HG03175 (cell line): ENCODE results near the gene FOXP4.

ENCODE experiments used
- ATAC-seq: cut with Tn5 transposase; IDR thresholded peaks from one replicate; pipeline ENCODE4 v1.9.1; 2021; ENCODE audit warnings: mild to moderate bottlenecking, moderate library complexity; ENCODE audit not compliant: unreplicated experiment

The FOXP4 gene

DNA sequence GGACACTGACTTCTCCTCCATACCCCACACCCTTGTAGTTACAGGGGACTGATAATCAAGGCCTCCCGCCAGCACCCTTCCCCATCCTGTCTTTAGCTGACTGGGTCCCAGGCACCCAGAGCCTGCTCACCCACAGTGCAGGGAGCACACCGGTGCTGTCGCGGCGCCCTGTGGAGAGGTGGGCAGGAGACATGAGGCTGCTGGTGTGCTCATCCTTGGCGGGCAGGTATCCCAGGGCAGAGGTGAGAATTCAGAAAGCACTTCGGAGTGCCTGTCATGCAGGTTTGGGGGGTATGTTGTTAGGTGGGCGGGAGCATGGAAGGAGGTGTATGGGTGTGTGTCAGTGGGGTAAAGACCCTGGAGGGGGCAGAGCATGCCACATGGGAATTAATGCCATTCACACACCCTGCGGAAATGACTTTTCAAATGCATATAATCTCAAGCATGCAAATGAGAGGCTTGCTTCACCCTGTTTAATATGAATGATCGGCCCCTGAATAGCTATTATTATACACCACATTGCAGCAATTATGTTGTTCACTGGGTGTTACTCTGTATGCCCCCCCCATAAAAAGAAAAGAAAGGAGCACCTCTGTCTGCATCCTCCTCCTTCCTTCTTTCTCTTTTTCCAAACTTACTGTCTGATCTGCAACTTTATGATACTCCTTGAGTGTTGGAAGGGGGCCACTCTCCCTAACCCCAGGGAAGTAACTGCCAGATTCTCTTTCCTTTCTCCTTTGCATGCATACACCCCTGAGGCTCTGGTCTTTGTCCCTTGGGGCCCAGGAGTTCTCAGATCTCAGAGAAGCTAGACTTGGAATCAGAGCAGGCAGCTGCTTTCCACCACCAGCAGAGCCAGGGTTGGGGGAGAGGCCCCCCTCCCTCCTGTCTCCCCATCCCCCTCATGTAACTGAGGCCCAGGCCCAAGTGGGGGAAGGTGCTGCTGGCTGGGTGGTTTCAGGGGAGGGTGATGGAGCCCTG, 16.0 kb downstream of the FOXP4 start:
- ATAC-seq = no peak

DNA sequence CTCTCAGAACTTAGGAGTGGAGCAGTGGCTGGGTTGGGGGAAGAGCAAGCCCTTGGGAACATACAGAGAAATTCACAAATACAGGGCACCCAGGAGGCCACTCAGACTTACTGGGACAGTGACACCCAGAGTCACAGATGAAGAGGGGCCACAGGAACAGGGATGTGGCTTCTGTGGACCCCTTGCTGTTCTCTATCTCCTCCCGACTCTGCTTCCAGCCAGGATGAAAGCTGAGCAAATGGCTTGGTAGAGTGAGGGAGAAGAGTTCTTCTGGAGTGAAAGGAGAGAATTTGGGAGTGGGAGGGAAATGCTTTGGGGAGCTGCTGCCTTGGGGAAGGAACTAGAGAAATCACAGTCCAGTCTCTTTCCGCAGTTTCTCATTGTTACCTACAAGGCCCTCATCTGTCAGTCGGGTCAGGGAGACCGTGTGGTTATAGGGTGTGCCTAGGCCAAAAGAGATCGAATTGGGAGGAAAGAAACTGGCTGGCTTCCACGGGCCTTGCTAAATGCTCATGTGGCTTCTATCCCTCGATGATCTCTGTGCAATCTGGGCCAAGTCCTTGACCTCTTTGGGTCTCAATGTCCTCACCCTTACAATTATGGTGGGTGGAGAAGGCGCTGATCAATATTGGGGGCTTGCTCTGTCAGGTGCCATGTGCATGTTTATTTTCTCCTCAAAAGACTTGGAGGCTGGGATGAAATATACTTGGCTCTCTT, 17.0 kb downstream of the FOXP4 start:
- no peak for ATAC-seq

DNA sequence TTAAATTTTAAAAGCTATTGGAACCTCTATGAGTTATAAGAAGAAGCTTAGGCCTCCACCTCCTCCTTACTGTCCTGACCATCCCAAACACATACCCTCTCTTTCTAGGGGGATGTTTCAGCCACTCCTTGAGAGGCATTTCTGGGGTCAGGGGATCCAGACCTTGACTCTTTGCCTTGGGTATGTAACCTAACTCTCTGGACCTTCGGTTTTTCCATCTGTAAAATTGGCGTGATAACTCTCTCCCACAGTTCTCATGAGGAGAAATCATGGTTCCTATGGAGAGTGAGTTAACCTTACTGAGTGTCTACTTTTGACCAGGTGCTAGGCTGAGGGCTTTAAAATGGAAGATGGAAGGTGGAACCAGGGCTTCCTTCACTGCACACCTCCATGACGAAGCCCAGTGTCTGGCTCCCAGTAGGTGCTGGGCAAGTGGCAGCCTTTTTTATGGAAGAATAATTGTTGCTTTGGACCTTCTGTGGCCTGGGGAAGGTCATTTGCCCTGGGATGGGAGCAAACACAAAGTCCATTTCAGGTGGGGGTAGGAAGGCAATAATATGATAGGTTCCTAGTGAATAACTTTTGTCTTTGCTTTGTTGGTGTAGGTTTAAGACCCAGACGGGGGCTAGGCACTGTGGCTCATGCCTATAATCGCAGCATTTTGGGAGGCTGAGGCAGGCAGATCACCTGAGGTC, 18.4 kb downstream of the FOXP4 start:
- ATAC-seq = no peak

DNA sequence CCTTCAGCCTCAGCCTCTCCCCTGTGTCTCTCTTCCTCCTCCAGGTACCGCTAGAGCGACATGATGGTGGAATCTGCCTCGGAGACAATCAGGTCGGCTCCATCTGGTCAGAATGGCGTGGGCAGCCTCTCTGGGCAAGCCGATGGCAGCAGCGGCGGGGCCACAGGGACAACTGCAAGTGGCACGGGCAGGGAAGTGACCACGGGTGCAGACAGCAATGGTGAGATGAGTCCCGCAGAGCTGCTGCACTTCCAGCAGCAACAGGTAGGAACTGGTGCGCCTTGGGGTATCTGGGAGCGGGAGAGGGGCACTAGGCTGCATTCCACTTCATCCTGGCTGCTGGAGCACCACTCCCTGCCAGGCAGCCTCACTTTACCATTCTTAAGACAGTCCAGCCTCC, 19.5 kb downstream of the FOXP4 start:
- no peak for ATAC-seq

DNA sequence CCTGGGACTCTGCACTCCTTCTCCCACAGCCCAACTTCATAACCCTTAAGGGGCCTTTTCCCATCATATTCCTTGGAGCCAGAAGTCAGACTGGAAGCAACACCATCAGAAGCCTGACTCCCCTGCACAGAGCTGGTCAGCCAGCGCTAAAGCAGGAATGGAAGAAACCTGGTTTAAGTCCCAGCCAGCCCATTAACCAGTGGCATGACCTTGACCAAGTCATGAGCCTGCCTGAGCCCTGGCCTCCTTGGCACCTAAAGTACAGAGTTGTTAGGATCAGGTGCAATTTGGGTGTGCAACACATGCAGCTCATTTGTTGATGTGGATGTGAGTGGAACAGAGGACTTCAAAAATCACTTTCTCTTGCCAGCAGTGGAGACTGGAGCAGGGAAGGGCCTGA, 20.8 kb downstream of the FOXP4 start:
- ATAC-seq = no peak

DNA sequence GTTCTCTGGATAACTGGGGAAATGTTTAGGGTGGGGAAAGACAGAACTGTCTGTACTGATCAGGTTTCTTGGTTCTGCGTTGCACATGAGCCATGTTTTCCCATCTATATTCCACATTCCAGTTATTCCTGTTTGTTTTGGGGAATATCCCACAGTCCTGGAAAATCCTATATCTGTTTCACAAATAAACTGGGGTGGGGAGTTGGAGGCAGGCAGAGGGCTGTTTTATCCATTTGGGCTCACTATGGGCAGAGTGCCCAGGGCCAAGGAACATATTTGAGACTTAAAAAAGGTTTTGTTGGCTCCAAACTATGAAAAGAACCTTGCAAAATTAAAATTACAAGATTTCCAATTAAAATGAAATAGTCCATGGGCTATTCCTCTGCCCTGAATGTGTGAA, 21.5 kb downstream of the FOXP4 start:
- ATAC-seq = no peak

DNA sequence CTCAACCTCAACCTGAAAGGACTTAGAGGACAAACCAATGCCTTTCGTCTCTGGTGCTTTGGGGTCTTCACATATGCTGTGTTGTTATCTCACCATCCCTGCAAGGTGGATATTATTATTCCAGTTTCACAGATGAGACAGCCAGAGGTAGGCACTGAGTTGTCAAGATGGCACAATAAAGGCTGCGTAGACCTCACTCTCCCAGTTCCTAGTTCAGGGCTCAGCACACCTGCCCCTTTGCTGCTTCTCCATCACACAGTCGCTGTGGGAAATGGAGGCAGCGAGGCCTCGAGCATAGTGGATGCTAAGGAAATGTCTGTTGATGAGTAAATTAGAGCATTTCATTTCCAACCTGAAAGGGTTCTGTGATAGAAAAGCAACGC, 22.0 kb downstream of the FOXP4 start:
- ATAC-seq = no peak

DNA sequence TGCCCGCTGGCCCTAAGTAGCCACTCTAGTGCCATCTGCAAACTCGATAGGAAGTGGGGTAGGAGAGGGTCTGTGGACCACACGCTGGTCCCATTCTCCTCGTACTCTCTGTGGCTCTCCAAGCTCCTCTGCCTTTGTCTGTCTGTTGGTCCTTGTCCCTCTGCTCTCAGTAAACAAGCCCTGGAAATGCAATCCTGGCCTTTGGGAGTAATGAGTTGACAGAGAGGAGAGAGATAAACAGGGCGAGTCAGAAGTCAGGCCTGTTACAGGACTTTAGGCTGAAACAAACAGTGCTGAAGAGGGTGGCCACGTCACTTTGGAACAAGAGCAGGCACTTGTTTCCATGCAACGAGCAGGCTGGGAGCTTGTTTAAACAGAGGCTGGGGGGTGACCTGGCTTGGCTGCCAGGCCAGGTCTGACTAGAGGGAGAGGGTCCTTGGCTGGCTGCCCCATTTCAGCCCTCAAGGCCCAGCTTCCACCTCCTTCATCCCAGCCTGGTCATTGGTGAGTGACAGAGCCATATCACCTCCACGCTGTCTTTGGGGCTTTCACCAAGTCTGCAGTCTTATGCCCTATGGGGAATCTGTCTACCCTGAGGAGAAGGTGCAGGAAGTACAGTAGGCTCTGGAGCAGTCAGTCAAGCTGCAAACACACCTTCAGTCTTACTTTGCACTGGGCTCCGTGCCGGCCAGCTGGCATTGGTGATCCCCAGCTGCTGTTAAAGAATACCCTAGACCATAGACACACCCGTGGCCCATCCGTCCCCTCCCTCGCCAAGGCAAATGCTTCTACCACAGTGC, 22.6 kb downstream of the FOXP4 start:
- no peak for ATAC-seq

DNA sequence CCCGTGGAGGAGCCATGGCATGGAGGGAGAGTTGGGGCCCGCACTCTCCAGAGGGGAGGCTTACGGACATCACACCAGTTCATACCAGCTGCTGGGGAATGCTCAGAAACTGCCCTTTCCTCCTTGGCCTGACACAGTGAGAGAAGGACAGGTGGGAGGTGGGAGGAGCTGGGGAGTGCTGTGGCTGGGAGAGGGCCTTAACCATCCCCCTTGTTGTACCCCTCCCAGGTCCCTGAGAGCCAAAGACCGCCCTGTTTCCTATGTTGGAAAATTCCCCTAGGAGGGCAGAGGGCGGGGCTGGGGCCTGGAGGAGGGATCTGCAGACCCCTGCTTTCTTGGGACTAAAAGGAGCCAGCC, 24.1 kb downstream of the FOXP4 start:
- no peak for ATAC-seq

DNA sequence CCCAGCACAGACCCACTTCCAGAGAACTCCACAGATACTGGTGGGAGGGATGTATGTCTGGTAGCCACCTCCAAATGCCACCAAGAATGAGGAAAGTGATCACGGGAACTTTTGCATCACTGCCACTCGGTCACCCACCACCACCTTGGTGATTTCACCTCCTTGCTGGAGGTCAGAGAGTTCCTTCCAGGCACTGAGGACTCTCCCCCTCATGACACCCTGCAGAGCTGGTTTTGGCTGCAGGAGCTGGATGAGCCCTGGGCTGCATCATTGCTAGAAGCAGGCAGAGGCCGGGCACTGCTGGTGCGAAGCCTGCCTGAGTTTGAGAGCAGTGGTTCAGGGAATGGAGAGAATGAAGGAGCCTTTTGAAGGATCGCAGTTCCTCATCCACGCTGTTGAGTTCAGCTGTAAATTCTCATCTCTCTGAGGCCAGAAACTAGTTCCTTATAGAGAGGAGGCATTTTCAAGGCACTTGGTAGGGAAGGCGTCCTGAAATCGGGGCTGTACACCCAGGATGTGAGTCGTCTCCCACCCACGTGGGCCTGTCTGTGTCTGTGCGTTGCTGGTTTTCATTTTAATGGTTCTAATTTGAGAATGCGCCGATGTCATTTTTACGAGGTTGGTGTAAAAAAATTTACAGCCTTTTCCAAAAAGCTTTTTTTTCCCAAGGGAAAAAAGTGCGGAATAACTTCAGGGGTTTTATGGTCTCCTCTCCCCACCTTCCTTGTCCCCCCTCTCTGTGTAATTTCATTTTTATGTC, 25.0 kb downstream of the FOXP4 start:
- ATAC-seq = no peak

DNA sequence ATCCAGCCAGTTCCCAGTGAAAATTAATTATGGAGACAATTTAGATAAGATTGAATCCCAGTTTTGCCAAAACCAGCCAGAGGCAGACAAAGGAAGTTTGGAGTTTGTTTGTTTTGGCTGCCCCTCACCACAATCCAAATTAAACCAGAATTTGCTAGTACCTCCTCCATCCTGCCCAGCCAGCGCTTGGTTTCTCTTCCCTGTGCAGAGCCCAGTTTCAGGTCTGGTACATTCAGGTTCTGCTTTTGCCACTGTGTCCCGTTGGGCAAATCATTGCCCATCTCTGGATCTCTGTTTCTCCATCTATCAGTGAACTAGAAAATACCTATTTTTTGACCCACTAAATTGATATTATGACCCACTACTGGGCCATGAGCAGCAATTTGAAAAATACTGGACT, 26.4 kb downstream of the FOXP4 start:
- ATAC-seq = no peak

DNA sequence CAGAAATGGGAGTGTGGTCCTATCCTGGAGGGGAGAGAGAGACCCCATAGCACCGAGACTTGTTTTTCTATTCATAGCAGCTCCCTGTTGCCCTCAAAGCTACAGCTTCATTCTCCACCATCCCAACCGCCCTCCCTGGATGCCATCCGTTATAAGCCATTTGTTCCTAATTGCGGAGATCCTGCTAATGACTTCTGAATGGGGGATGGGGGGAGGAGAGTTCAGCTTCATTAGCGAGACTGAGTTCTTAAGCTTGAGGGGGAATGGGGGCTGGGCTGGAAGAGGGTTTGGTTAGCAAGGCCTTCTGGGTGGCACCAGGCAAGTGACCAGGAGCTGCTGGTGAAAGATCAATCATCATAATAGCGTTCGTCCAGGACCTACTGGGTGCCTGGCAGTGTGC, 27.1 kb downstream of the FOXP4 start:
- ATAC-seq = no peak

DNA sequence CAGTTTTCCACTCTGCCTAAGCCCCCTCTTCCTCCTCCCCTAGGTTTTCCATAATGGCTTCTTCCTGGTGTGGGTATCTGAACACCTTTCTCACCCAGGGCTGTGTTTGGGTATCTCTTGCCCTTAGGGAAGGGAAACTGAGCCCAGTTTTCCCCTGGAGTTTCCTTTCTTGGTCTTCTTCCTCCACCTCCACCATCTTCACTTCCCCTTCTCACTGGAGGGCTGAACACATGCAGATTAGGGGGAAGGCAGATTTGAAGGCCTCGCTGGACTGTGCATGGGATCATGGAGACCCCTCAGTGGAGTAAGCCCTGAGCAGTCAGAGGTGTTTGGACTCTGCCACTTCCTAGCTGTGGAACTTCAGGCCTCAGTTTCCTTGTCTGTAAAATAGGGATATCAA, 27.8 kb downstream of the FOXP4 start:
- ATAC-seq = no peak

DNA sequence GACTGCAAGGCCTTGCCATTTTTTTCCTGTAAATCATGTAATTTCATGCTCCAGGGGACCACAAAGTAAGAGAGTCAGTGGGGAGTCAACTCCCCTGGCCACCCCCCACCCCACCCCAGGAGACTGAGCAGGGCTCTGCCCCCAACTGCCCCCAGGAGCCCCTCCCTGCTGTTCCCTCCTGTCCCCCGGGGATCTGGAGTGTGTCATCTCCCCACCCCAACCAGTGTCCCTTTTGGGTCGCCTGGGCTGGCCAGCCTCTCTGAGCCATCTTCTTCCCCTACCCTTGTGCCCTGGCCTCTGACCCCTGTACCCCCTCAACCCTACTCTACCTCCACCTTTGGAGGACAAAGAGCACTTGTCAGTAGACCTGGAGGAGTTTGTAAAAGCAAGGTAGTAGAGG, 29.4 kb downstream of the FOXP4 start:
- no peak for ATAC-seq

DNA sequence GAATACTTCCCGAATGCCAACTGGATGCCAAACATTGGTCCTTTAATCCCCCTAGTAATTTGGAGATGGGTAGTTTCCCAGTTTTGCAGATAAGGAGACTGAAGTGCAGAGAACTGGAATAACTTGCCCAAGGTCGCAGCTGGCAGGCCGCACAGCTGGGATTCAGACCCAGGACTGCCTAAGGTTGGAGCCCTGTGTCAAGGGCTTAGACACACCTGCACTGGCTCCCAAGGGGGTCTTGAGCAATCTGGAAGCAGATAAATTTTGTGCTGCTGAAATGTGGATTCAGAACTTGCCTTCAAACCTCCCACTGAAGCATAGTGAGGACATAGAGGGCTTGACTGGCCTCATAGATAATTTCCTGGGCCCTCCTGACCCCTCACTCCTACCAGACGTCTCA, 30.5 kb downstream of the FOXP4 start:
- ATAC-seq = no peak

DNA sequence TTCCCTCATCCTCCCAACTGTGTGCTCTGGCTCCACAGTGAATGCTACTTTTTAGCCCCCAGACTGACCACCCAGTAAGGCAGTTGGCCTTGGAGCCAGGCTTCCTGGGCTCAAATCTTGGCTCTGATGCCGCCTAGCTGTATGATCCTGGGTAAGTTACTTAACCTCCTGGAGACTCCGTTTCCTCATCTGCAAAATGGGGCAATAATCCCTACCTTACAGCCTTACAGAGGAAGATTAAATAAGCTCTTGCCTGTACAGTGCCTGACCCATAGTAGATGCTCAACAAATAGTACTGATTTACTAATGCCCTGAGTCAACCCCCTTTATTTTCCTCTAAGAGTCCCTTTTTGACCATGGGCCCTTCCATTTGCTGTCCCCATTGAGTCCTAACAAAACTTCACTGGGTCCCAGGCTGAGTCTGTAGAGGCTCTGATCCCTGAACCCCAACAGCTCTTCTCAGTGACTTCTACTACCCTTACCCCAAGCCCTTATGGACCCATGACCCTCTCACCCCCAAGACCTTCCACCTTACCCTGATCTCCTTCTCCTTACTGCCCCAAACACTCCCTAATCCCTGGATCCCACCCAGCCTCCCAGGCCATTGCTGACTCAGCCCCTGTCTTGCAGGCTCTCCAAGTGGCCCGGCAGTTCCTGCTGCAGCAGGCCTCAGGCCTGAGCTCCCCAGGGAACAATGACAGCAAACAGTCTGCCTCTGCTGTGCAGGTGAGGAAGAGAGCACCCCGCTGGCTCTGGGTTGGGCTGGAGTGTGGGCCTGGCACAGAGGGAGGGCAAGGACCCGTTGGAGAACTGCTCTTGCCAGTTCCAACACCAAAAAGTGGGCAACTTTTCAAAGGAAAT, 31.4 kb downstream of the FOXP4 start:
- ATAC-seq = no peak

DNA sequence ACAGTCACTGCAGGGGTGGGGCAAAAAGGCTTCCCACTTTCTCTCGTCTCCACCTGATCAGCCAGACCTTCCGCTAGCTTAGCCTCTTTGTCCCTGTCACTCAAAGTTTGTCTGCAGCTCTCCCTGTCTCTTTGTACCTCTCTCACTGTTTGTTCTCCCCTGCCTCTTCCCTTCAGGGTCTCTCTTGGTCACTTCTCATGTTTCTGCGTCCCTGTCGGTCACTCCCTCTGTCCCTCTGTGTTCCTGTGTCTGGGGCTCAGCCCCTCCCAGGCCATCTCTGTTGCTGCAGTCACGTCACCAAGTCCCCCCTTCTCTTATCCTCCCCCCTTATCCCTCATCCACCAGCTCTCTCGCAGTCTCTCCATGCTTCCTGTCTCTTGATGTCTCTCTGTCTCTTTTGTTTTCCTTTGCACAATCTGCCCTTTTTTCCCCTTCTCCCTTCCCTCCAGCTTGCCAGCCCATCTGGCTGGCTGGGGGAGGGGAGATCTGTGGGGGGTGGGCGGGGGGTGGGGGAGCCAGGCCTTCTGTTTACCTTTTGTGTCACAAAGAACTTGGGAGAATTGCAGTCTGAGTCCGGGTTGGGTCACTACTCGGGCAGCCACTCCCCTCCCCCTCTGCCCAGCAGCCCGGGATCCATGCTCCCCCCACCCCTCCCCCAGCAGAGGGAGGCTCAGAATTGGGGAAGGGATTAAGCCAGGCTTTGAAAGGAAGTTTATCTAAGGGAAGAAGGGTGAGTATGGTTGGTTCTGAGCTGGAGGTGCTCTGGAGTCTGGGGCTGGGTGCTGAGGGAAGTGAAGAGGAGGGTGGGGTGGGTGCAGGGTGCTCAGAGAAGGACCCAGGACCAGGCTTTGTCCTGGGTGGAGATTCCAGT, 32.3 kb downstream of the FOXP4 start:
- no peak for ATAC-seq

DNA sequence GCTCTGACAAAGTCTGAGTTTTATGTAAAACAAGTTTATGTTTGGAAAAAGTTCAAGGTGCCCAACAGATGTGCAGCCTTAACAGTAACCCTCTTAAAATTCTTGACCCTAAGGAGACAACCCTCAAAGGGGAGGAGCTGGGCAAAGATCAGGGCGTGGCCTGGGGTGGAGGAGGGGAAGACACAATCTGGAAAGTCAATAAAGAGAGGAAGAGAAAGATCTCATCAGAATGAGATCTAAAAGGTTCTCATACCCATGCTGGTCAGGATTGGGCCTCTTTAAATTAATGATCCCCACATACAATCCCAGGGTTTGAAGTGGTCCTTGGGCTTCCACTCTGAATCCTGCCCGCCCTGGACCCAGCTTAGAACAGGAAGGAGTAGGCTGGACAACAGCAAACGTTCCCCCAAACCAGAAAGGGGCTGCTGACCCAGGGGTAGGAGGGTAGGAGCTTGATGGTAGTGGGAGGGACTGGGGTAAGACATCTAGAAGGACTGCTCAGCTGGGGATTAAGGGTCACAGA, 33.0 kb downstream of the FOXP4 start:
- ATAC-seq = no peak
